ENCODE measurements around the gene LYPD1.

The LYPD1 gene

GRCh38 chr2:132638313-132639040 lies 31.5 kb downstream of the LYPD1 start:
- no peak for DNase-seq
- intact Hi-C loops (cut with DNase I), result no loop called here

DNA sequence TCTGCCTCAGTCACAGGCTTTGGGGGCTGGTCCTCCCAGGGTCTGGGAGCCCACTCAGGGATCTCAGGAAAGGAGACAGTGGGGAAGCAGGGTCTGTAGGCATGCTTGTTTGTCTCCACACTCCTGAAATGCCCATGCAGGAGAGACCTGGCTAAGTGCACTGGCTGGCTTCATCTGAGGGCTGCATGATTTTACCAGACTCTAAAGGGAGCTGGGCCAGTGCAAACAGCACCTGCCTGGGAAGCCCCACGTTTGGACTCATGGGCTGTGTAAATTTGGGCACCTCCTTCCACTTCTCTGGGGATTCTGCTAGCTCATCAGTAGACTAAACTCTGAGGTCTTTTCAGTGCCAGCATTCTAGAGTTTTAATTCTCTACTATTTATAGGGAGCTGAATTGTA lies 33.7 kb downstream of the LYPD1 start:
- intact Hi-C loops (cut with DNase I), result no loop called here
- DNase-seq, result no peak

- no peak for DNase-seq
- intact Hi-C loops (cut with DNase I), result no loop called here
These were observed 36.4 kb downstream of the LYPD1 start for GRCh38 chr2:132633635-132634034.

DNA sequence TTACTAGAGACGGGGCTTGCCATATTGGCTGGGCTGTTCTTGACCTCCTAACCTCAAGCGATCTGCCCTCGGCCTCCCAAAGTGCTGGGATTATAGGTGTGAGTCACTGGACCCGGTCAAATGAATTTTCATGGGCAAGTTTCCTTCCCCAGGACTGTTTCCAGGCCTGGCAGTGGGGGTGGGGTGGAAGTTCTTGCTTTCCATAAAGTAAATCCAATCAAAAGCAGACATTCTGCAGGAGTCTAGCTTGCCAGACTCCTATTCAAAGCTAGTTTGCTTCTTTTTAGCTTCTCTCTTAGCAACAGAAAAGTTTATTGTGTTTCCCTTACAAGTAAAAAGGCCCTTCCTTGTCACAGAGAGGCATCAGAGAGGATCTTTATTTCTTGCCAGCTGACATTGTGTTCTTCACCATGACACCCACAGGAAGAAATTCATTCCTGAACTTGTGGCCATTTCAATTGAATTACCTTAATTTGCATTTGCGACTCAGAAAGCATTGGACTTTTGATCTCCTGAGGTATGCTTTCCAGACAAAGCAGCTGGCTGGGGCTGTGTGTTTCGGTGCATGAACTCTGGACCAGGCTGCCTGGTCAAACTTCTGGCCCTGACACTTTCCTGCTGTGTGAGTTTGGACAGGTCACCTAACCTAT lies 37.9 kb downstream of the LYPD1 start:
- intact Hi-C loops (cut with DNase I), result no loop called here
- DNase-seq, result peak in 4 of 10 donors; percentile 21 to 67 (median 32)

GRCh38 chr2:132627536-132627935 lies 42.5 kb downstream of the LYPD1 start:
- intact Hi-C loops (cut with DNase I), result no loop called here

DNA sequence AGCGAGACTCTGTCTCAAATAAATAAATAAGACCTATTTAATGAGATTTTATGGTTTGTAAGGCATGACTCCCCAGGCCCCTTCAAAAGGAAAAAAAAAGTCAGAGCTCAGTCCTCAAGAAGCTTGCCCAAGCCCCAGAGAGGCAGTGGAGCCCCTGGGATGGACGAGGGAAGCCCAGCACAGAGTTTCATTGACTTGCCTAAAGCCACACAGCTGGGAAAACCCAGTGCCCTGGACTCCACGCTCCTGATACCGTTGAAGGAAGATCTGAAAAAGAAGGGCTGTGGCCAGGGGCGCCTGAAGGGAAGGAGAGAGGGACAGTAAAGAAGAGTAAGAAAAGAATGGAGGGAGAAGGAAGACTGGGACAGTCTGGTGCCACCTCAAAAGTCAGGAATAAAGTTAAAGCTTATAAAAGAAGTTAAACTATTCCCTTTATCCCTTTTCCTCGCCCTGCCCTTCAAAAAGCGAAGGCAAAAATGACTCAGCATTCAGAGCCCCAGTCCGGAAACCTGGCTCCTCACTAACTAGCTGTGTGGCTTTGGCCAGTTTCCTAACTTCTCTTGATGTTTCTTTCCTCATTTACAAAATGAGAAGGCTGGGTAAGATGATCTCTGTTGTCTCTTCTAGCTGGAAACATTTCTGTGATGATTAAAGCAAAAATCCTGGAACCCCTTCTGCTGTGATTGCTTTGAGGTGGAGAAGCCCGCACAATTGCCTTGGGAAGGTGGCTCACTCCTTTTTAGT lies 46.7 kb downstream of the LYPD1 start:
- intact Hi-C loops (cut with DNase I), result no loop called here
- DNase-seq, result no peak

More at GRCh38 chr2:132627536-132627935, 42.5 kb downstream of the LYPD1 start:
- DNase-seq, result no peak

DNA sequence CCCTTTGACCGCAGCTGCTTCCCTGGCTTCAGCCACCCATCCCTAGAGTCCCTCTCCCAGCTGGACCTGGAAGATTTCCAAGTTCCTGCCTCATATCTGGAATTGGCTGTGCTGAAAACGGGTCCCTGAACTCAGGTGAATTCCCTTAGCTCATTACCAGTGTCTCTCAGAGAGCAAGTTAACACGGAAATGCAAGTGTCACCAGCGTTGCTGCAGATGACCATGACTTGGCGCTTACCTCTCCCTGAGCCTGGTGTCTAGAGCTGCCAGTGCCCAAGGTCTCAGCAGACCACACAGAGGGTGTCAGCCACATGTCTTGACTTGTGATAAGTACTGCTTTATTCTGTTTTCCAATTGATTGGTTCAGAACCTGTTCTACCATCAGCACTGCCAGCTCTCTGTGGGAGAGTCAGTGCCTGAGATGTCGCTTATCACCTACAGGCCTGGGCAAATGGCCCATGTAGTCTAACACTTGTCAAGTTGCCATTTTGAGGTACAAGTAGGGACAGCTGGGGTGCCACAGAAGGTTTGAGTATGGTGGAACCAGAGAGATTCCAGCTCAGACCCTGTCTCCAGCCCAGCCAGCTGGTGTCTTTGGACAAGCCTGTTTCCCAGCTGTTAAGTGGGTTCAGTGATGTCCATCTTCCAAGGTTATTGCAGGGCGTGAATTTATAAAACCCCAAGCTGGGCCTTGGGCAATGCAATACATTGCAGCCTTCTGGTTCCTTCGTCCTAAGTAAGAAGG lies 48.7 kb downstream of the LYPD1 start:
- intact Hi-C loops (cut with DNase I), result no loop called here
- no peak for DNase-seq

GRCh38 chr2:132620115-132620514 lies 49.9 kb downstream of the LYPD1 start:
- intact Hi-C loops (cut with DNase I), result no loop called here
- no peak for DNase-seq

DNA sequence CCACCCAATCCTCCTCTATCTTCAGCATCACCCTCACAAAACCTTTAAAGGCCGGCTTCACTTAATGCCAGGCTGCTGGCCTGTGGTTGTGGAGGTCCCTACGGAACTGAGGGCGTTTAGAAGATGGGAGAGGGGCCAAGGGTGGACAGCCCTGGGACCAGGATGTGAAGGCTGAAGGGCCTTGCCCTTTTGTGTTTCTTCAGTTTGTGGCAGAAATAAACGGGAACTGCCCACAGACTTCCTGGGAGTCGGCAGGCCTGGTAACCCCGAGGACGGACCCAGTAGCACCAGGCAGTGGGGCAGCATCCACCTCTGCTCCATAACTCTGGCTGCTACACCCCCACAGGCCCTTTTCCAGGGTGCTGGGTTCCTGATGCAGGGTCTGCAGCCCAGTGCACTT lies 51.3 kb downstream of the LYPD1 start:
- intact Hi-C loops (cut with DNase I), result no loop called here
- no peak for DNase-seq

DNA sequence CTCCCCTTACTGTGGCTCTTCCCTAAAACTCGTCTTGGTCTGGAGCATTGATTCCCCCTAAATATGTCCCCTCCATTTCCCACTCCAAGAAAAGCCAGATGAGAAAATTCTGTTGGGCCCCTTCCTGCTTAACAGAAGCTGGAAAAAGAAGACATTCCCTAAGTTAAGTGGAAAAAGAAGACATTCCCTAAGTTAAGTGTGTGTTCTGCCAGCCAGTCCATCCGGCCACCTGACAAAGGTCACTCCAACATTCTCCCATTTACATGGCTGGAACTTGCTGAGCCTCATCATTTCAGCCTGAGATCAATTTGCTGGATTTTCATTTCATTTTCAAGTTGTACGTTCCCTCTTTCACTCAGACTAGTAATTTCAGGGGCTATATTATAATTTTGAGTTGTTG lies 52.0 kb downstream of the LYPD1 start:
- intact Hi-C loops (cut with DNase I), result no loop called here
- no peak for DNase-seq

DNA sequence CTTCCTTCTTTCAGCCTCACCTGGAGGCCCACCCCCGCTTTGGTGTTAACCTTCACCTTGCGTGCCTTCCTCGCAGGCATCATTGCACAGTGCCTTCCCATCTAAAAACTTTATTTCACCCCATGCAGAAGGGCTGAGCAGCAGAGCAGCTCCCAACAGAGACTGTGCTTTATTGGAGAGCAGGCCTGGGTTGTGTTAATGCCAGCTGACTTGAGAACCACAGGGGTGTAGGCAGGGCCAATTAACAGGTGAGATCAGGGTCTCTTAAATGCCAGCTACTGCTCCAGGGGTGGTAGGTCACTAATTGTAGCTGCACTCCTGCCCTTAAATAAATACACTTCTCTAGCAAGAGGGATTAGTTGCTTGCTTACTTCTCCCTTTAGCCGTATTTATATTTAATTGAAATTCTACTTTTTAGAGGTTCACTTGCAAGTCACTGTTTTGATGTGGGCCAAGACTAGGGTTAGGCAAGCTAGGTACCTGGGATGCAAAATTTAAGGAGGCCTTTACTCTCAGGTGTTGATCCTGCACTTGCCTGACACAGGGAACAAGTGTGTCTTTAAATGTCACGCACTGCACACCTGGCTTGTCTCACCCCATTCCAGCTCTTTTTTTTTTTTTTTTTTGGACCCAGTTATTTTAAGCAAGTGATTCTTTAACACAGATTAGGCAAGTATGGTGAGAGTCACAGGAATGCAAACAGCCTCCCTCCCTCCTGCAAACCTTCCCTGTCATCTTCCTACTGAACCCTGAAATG lies 54.5 kb downstream of the LYPD1 start:
- DNase-seq, result no peak
- intact Hi-C loops (cut with DNase I), result no loop called here

DNA sequence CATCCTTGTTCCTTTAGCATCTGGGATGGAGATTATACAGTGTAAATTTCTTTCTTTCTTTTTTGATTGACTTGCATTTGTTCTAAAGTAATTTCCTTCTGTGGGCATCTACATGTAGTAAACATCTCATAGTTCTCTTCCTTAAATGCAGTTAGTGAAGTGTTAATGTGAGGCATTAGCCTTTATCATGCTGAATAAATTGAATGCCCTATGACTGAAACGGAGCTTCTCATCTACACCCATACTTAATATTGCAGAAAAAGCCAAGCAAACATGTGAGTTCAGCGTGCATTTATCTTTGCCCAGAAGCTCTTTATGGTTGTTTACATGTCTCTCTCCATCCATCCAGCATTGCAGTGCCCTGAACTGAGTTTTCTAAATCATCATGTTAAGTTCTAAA lies 58.3 kb downstream of the LYPD1 start:
- DNase-seq, result no peak
- intact Hi-C loops (cut with DNase I), result no loop called here

- DNase-seq, result no peak
- intact Hi-C loops (cut with DNase I), result no loop called here
These were observed 60.7 kb downstream of the LYPD1 start for GRCh38 chr2:132609101-132609890.

- intact Hi-C loops (cut with DNase I), result no loop called here
- no peak for DNase-seq
These were observed 61.7 kb downstream of the LYPD1 start for GRCh38 chr2:132608311-132608710.

GRCh38 chr2:132607426-132608090 lies 62.4 kb downstream of the LYPD1 start:
- no peak for DNase-seq
- intact Hi-C loops (cut with DNase I), result no loop called here

DNA sequence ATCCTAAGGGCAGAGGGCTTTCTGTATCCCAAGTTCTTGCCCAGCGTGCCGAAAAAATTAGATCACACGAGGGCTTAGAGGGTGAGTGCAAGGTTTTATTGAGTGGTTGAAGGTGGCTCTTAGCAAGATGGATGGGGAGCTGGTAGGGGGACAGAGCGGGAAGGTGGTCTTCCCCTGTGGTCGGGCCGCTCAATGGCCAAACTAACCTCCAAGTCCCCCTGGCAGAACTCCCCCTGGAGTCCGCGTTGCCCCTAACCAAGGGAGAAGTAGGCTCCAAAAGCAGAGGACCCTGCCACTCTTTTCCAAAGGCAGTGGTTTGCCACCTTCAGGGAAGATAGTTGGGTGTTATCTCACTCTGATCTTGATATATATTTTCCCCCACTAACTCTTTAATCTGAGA lies 63.4 kb downstream of the LYPD1 start:
- no peak for DNase-seq

GRCh38 chr2:132605236-132606180 lies 64.5 kb downstream of the LYPD1 start:
- DNase-seq, result no peak

More for the DNA sequence above, 63.4 kb downstream of the LYPD1 start:
- intact Hi-C loops (cut with DNase I), result no loop called here

DNA sequence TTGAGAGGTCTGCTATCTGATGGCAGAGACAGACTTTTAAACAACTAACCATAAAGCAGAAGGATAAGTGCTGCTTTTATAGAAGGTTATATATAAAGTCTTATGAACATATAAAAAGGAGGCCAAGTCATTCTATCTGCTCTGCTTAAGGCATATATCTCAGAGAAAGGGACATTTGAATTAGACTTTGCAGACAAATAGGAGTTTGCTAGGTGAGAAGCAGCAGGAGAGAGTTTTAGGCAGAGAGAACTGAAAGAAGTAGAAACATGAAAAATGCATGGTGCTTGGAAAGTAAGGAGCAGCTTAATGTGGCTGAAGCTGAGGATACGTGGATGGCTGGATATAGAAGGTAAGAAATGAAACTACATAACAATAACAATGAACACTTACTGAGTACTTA lies 65.4 kb downstream of the LYPD1 start:
- DNase-seq, result no peak
- intact Hi-C loops (cut with DNase I), result no loop called here

More at GRCh38 chr2:132605236-132606180, 64.5 kb downstream of the LYPD1 start:
- intact Hi-C loops (cut with DNase I), result no loop called here
